ENCODE data around the gene LHFPL6. TPM values are rescaled to one million over a fixed set of nuclear protein-coding genes. Genes with fewer than 3 reads are reported as not detected.

Gene LHFPL6
- total and polyA plus RNA-seq, 7 experiments from 2014 or later, result 0.92 TPM; not detected in 6

GRCh38 chr13:39599842-39600241 lies 3.2 kb downstream of the LHFPL6 start:
- H3K27ac Mint-ChIP-seq, result no peak overlapping the region

GRCh38 chr13:39599012-39599411 lies 4.0 kb downstream of the LHFPL6 start:
- ChIA-PET CTCF (interaction anchor here (1.5 kb wide), 1 partner anchor 13 kb away, joined by 9 read pairs; no protein-coding TSS in a partner anchor), POLR2A (no interaction called here)
- no peak overlapping the region for H3K27ac ChIP-seq (ENCODE audit: low read depth, low read length)
- DNase-seq (no peak), ATAC-seq (no peak)
- no peaks in the 10 kb centered on the region for H3K9me3 ChIP-seq (ENCODE audit: control insufficient read depth in 2 of 3, low read length in 3 of 3)
- Mint-ChIP-seq H3K27ac (no peak overlapping the region), H3K27me3 (peaks cover 37 to 51% (median 43%) of the 10 kb centered on the region in 5 donors), H3K36me3 (peaks cover 0 to 5% (median 0%) of the 10 kb centered on the region in 5 donors), H3K4me1 (peaks cover 6 to 15% (median 12%) of the 10 kb centered on the region in 7 donors), H3K4me3 (no peak overlapping the region), H3K9me3 (peaks cover 0 to 7% (median 0%) of the 10 kb centered on the region in 11 donors)
- H3K4me1 ChIP-seq (ENCODE audit: control insufficient read depth in 2 of 2, insufficient read depth in 2 of 2, low read length in 2 of 2), result peaks cover 0 to 6% of the 10 kb centered on the region in 2 donors
- no peak overlapping the region for H3K4me3 ChIP-seq (ENCODE audit: low read length)
- H3K36me3 ChIP-seq (ENCODE audit: control insufficient read depth in 2 of 3, insufficient read depth in 3 of 3, low read length in 3 of 3), result no peaks in the 10 kb centered on the region
- intact Hi-C loops (cut with micrococcal nuclease), result no loop called here
- H3K27me3 ChIP-seq (ENCODE audit: control insufficient read depth in 2 of 2, insufficient read depth in 2 of 2, low read length in 2 of 2), result peaks cover 7 to 14% of the 10 kb centered on the region in 2 donors

More at GRCh38 chr13:39599842-39600241, 3.2 kb downstream of the LHFPL6 start:
- CTCF ChIA-PET, result no interaction called here
- Mint-ChIP-seq H3K9me3 (peaks cover 0 to 7% (median 0%) of the 10 kb centered on the region in 11 donors), H3K36me3 (peaks cover 0 to 5% (median 0%) of the 10 kb centered on the region in 5 donors), H3K4me1 (peaks cover 6 to 15% (median 12%) of the 10 kb centered on the region in 7 donors), H3K4me3 (no peak overlapping the region), H3K27me3 (peaks cover 42 to 60% (median 52%) of the 10 kb centered on the region in 5 donors)
- H3K27me3 ChIP-seq (ENCODE audit: control insufficient read depth in 2 of 2, insufficient read depth in 2 of 2, low read length in 2 of 2), result peaks cover 7 to 14% of the 10 kb centered on the region in 2 donors
- no peak overlapping the region for H3K27ac ChIP-seq (ENCODE audit: low read depth, low read length)
- H3K36me3 ChIP-seq (ENCODE audit: control insufficient read depth in 2 of 3, insufficient read depth in 3 of 3, low read length in 3 of 3), result no peaks in the 10 kb centered on the region
- intact Hi-C loops (cut with micrococcal nuclease), result no loop called here
- H3K9me3 ChIP-seq (ENCODE audit: control insufficient read depth in 2 of 3, low read length in 3 of 3), result no peaks in the 10 kb centered on the region
- no peak overlapping the region for H3K4me3 ChIP-seq (ENCODE audit: low read length)
- ATAC-seq (no peak), DNase-seq (no peak)
- POLR2A ChIA-PET, result no interaction called here
- H3K4me1 ChIP-seq (ENCODE audit: control insufficient read depth in 2 of 2, insufficient read depth in 2 of 2, low read length in 2 of 2), result peaks cover 0 to 6% of the 10 kb centered on the region in 2 donors

- Histone ChIP-seq H3K4me3 (ENCODE audit: low read length) (no peak overlapping the region), H3K4me1 (ENCODE audit: control insufficient read depth in 2 of 2, insufficient read depth in 2 of 2, low read length in 2 of 2) (peaks cover 0 to 6% of the 10 kb centered on the region in 2 donors), H3K27ac (ENCODE audit: low read depth, low read length) (no peak overlapping the region), H3K27me3 (ENCODE audit: control insufficient read depth in 2 of 2, insufficient read depth in 2 of 2, low read length in 2 of 2) (peaks cover 0 to 14% of the 10 kb centered on the region in 2 donors), H3K9me3 (ENCODE audit: control insufficient read depth in 2 of 3, low read length in 3 of 3) (no peaks in the 10 kb centered on the region), H3K36me3 (ENCODE audit: control insufficient read depth in 2 of 3, insufficient read depth in 3 of 3, low read length in 3 of 3) (no peaks in the 10 kb centered on the region)
- intact Hi-C loops (cut with micrococcal nuclease), result no loop called here
- DNase-seq (no peak), ATAC-seq (no peak)
- Mint-ChIP-seq H3K27me3 (peaks cover 31 to 44% (median 37%) of the 10 kb centered on the region in 5 donors), H3K9me3 (peaks cover 0 to 10% (median 0%) of the 10 kb centered on the region in 11 donors), H3K27ac (no peak overlapping the region), H3K4me1 (peaks cover 6 to 8% (median 7%) of the 10 kb centered on the region in 7 donors), H3K36me3 (peaks cover 0 to 5% (median 0%) of the 10 kb centered on the region in 5 donors), H3K4me3 (no peak overlapping the region)
- ChIA-PET POLR2A (no interaction called here), CTCF (interaction anchor here (1.5 kb wide), 1 partner anchor 14 kb away, joined by 9 read pairs; no protein-coding TSS in a partner anchor)
Measured at GRCh38 chr13:39597838-39598237, 5.2 kb downstream of the LHFPL6 start.

GRCh38 chr13:39596685-39597084 lies 6.3 kb downstream of the LHFPL6 start:
- H3K27ac Mint-ChIP-seq, result no peak overlapping the region
- no peak overlapping the region for H3K27ac ChIP-seq (ENCODE audit: low read depth, low read length)
- H3K36me3 ChIP-seq (ENCODE audit: control insufficient read depth in 2 of 3, insufficient read depth in 3 of 3, low read length in 3 of 3), result no peaks in the 10 kb centered on the region
- peaks cover 0 to 10% (median 1%) of the 10 kb centered on the region in 11 donors for H3K9me3 Mint-ChIP-seq
- H3K4me3 ChIP-seq (ENCODE audit: low read length), result no peak overlapping the region
- peaks cover 24 to 40% (median 32%) of the 10 kb centered on the region in 5 donors for H3K27me3 Mint-ChIP-seq
- ChIA-PET POLR2A (no interaction called here), CTCF (no interaction called here)
- intact Hi-C loops (cut with micrococcal nuclease), result no loop called here
- H3K36me3 Mint-ChIP-seq, result peaks cover 0 to 5% (median 0%) of the 10 kb centered on the region in 5 donors
- DNase-seq (no peak), ATAC-seq (no peak)
- no peaks in the 10 kb centered on the region for H3K4me1 ChIP-seq (ENCODE audit: control insufficient read depth in 2 of 2, insufficient read depth in 2 of 2, low read length in 2 of 2)
- no peak overlapping the region for H3K4me3 Mint-ChIP-seq
- H3K4me1 Mint-ChIP-seq, result no peaks in the 10 kb centered on the region
- H3K9me3 ChIP-seq (ENCODE audit: control insufficient read depth in 2 of 3, low read length in 3 of 3), result no peaks in the 10 kb centered on the region
- peaks cover 0 to 8% of the 10 kb centered on the region in 2 donors for H3K27me3 ChIP-seq (ENCODE audit: control insufficient read depth in 2 of 2, insufficient read depth in 2 of 2, low read length in 2 of 2)

- Mint-ChIP-seq H3K27ac (no peak overlapping the region), H3K9me3 (peaks cover 0 to 10% (median 1%) of the 10 kb centered on the region in 11 donors), H3K4me3 (no peak overlapping the region), H3K27me3 (peaks cover 19 to 39% (median 30%) of the 10 kb centered on the region in 5 donors), H3K36me3 (peaks cover 0 to 5% (median 0%) of the 10 kb centered on the region in 5 donors), H3K4me1 (no peaks in the 10 kb centered on the region)
- H3K27ac ChIP-seq (ENCODE audit: low read depth, low read length), result no peak overlapping the region
- no peaks in the 10 kb centered on the region for H3K36me3 ChIP-seq (ENCODE audit: control insufficient read depth in 2 of 3, insufficient read depth in 3 of 3, low read length in 3 of 3)
- peaks cover 0 to 6% of the 10 kb centered on the region in 2 donors for H3K27me3 ChIP-seq (ENCODE audit: control insufficient read depth in 2 of 2, insufficient read depth in 2 of 2, low read length in 2 of 2)
- DNase-seq (no peak), ATAC-seq (no peak)
- no peaks in the 10 kb centered on the region for H3K4me1 ChIP-seq (ENCODE audit: control insufficient read depth in 2 of 2, insufficient read depth in 2 of 2, low read length in 2 of 2)
- ChIA-PET POLR2A (no interaction called here), CTCF (no interaction called here)
- H3K4me3 ChIP-seq (ENCODE audit: low read length), result no peak overlapping the region
- H3K9me3 ChIP-seq (ENCODE audit: control insufficient read depth in 2 of 3, low read length in 3 of 3), result no peaks in the 10 kb centered on the region
- intact Hi-C loops (cut with micrococcal nuclease), result no loop called here
Measured at GRCh38 chr13:39596176-39596575, 6.8 kb downstream of the LHFPL6 start.

GRCh38 chr13:39590466-39591036 lies 12.4 kb downstream of the LHFPL6 start:
- Histone ChIP-seq H3K4me1 (ENCODE audit: control insufficient read depth in 2 of 2, insufficient read depth in 2 of 2, low read length in 2 of 2) (no peaks in the 10 kb centered on the region), H3K36me3 (ENCODE audit: control insufficient read depth in 2 of 3, insufficient read depth in 3 of 3, low read length in 3 of 3) (no peaks in the 10 kb centered on the region), H3K4me3 (ENCODE audit: low read length) (no peak overlapping the region), H3K27ac (ENCODE audit: low read depth, low read length) (no peak overlapping the region), H3K9me3 (ENCODE audit: control insufficient read depth in 2 of 3, low read length in 3 of 3) (no peaks in the 10 kb centered on the region), H3K27me3 (ENCODE audit: control insufficient read depth in 2 of 2, insufficient read depth in 2 of 2, low read length in 2 of 2) (no peaks in the 10 kb centered on the region)
- POLR2A ChIA-PET, result no interaction called here
- CTCF ChIA-PET, result no interaction called here
- no peak for DNase-seq
- Mint-ChIP-seq H3K4me3 (no peak overlapping the region), H3K36me3 (peaks cover 0 to 3% (median 0%) of the 10 kb centered on the region in 5 donors), H3K27me3 (peaks cover 2 to 22% (median 15%) of the 10 kb centered on the region in 5 donors), H3K9me3 (peaks cover 0 to 10% (median 1%) of the 10 kb centered on the region in 11 donors), H3K27ac (no peak overlapping the region), H3K4me1 (no peaks in the 10 kb centered on the region)
- intact Hi-C loops (cut with micrococcal nuclease), result no loop called here
- ATAC-seq, result no peak

GRCh38 chr13:39588384-39588783 lies 14.6 kb downstream of the LHFPL6 start:
- no peaks in the 10 kb centered on the region for H3K36me3 Mint-ChIP-seq
- ATAC-seq (no peak), DNase-seq (no peak)
- CTCF ChIA-PET, result no interaction called here
- no peaks in the 10 kb centered on the region for H3K36me3 ChIP-seq (ENCODE audit: control insufficient read depth in 2 of 3, insufficient read depth in 3 of 3, low read length in 3 of 3)
- no peak overlapping the region for H3K4me3 ChIP-seq (ENCODE audit: low read length)
- H3K9me3 ChIP-seq (ENCODE audit: control insufficient read depth in 2 of 3, low read length in 3 of 3), result no peaks in the 10 kb centered on the region
- no peak overlapping the region for H3K27ac ChIP-seq (ENCODE audit: low read depth, low read length)
- H3K4me1 ChIP-seq (ENCODE audit: control insufficient read depth in 2 of 2, insufficient read depth in 2 of 2, low read length in 2 of 2), result no peaks in the 10 kb centered on the region
- H3K4me1 Mint-ChIP-seq, result peaks cover 0 to 3% (median 0%) of the 10 kb centered on the region in 7 donors
- H3K4me3 Mint-ChIP-seq, result no peak overlapping the region
- peaks cover 0 to 1% (median 0%) of the 10 kb centered on the region in 11 donors for H3K9me3 Mint-ChIP-seq
- H3K27me3 ChIP-seq (ENCODE audit: control insufficient read depth in 2 of 2, insufficient read depth in 2 of 2, low read length in 2 of 2), result no peaks in the 10 kb centered on the region
- intact Hi-C loops (cut with micrococcal nuclease), result no loop called here
- H3K27ac Mint-ChIP-seq, result no peak overlapping the region
- POLR2A ChIA-PET, result no interaction called here
- peaks cover 2 to 21% (median 17%) of the 10 kb centered on the region in 5 donors for H3K27me3 Mint-ChIP-seq
